GM18907 (cell line): Measurements from ENCODE around the gene MAD2L1BP.
A peak's percentile ranks its signal among the peaks of the same experiment; 100 is the strongest.
"Not testable (repeated sequence)": the region's sequence is repeated elsewhere in the genome, so short reads cannot be mapped to it uniquely, and the experiment has no call there.

Source experiments
- ATAC-seq: cut with Tn5 transposase; IDR thresholded peaks from one replicate; pipeline ENCODE4 v1.9.1; 2021; ENCODE audit warnings: mild to moderate bottlenecking, moderate library complexity; ENCODE audit not compliant: unreplicated experiment

The MAD2L1BP gene

DNA sequence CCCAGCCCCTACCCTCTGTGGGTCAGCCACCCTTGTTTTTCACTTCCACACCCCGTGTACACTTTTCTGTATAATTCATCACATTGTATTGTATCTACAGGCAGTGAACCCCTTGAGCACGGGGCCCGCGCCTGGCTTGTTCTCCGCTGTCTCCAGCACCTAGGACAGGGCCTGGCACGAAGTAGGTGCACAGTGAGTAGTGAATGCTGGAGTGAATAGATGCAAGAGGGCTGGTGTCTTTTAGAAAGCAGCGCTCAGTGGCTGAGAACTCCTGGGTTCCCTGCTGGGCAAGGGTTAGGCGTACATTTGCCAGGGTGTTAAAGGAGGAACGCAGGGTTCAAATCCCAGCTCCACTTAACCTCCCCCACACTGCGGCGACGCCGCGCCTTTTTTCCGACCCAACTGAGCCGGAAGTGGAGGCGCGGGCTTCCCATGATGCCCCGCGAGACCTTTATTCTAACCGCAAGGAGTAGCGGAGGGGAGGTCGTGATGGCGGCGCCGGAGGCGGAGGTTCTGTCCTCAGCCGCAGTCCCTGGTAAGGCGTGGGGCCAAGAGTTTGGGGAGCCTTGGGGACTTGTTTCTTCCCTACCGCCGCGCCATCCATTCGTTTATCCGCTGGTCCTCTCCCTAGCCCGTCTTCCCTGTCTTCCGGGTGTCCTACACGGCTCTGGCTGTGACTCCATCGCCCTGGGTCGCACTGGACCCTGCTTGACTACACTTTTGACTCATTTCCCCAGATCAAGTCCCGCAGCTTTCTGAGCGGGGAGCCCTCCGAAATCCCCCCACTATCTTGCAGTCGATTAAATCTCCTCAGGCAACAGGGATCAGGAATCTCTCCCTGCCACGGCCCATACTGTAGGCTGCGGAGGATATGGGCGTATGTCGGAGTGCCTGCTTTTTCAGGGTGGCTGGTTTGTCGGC is at the start of gene MAD2L1BP:
TSS of gene MAD2L1BP (plus strand) at position 454 of the 921 bp plus-strand sequence. CDS start at position 490, 36 bp downstream.
- peak; percentile 68 for ATAC-seq

DNA sequence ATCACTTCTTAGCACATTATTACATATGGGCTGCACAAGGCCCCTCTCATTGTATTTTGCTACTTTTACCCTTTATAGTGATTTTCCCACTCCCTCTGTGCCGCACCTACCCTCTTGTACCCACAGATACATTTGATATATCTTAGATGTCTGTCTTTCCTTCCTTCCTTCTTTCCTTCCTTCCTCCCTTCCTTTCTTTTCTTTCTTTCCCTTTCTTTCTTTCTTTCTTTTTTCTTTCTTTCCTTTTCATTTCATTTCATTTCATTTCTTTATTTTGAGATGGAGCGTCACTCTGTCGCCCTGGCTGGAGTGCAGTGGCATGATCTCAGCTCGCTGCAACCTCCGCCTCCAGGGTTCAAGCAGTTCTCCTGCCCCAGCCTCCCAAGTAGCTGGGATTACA is 47.4 kb upstream of the MAD2L1BP start:
- ATAC-seq, result no peak

- not testable (repeated sequence) for ATAC-seq
Observed at GRCh38 chr6:43589564-43589963, 46.1 kb upstream of the MAD2L1BP start.

DNA sequence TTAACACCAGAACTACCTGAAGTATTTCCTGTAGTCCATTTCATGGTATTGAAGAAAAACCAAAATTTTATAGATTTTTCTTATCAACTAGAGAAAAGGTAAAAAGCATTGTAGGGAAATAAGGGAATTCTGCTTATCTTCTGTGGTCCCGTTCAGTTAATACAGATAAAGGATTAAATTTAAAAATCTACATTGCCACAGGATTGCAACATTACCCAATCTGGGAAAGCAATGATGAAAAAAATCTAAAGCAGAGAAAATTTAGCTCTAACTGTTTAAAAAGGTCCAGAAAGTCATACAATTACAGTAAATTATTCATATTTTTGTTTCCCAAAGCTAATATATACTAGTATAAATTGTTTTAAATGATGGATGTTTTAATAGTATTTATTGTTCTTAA is 41.7 kb upstream of the MAD2L1BP start:
- no peak for ATAC-seq

DNA sequence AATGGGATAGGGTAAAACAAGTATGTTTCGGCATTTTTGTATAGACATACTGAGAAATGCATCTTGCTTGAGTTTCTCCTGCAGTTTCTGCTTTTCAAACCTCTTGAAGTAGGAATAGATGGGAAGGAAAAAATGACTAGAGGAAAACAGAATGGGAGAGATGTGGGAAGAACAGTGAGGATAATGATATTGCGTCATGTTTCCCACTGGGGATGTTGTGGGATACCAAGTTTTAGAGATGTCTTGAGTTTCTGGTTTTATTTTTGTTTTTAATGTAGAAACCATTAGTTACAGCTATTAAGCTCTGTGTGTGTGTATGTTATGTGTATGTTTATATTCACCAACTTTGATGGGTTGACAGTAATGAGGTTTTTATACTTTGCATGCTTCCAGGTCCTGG is 35.0 kb upstream of the MAD2L1BP start:
- no peak for ATAC-seq

DNA sequence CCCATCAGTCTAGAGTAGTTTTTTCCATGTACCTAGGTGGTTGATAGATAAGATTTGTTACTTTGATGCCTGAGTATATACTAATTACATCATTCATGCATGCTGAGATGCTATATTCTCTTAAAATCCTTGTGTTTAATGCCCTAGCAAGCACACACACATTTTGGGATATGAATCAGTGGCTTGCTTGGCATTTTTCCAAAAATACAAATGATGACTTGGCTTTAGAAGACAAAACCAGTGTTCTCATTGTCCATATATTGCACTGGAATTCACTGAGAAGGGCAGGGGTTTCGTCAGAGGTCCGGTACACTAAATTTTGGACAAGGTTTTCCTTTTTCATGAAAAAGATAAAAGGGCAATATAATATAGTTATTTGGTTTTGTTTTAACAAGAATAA is 31.5 kb upstream of the MAD2L1BP start:
- no peak for ATAC-seq

- ATAC-seq, result no peak
Observed at GRCh38 chr6:43606019-43606418, 29.6 kb upstream of the MAD2L1BP start.

DNA sequence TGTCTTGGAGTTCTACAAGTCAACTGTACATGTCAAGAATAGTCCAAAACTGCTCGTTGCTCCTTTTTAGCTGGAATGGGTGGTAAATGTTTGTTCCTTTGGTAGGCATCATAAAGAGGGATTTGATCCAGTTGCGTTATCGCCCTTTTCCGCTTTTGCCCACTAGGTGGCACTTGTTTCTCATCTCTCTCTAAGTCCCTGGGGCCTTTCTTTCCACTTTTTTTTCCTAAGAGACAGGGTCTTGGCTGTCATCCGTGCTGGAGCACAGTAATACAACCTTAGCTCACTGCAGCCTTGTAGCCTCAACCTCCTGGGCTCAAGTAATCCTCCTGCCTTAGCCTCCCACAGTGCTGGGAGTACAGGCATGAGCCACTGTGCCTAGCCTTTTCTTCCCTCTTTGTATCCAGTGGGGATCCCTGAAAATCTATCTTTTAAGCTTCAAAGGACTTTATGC is 27.3 kb upstream of the MAD2L1BP start:
- ATAC-seq, result no peak

DNA sequence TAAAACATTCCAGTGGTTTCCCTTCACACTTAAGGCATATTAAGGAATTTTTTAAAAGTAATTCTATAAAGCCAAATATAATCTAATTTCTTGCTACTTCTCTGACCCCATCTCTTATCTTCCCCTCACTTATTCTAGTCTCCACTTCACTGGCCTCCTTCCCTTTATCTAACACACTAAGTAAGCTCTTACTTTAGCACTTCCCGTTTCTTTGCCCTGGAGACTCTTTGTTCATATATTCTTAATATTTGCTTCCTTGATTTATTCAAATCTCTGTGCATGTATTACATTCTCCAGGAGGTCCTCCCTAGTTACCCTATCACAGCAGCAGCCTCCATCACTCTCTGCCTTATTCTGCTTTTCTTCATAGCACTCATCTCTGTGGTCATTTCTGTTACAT is 26.8 kb upstream of the MAD2L1BP start:
- no peak for ATAC-seq

DNA sequence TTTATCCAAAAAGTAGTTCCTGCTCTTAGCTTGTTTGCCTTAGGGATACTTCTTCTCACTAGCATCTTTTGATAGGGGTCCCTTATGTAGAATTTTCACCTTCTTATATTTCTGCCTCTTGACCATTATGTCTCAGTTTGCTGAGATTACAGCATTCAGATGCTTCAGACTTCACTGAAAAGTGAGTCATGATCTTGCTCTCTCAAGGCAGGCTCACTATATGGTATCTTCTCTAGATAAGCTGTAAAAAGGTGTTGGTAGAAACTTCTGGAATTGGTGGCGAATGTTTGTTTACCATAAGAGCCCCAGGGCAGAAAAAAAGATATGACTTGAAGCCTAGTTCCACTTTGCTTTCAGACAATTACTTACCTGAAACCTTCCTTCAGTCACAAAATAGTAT is 26.2 kb upstream of the MAD2L1BP start:
- no peak for ATAC-seq

GRCh38 chr6:43610431-43610830 is 25.2 kb upstream of the MAD2L1BP start:
- ATAC-seq, result no peak

DNA sequence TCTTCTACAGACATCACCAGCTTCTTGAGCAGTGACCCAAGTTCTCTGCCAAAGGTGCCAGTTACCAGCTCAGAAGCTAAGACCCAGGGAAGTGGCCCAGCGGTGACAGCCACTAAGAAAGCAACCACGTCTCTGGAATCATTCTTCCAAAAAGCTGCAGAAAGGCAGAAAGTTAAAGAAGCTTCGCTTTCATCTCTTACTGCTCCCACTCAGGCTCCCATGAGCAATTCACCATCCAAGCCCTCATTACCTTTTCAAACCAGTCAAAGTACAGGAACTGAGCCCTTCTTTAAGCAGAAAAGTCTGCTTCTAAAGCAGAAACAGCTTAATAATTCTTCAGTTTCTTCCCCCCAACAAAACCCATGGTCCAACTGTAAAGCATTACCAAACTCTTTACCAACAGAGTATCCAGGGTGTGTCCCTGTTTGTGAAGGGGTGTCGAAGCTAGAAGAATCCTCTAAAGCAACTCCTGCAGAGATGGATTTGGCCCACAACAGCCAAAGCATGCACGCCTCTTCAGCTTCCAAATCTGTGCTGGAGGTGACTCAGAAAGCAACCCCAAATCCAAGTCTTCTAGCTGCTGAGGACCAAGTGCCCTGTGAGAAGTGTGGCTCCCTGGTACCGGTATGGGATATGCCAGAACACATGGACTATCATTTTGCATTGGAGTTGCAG is 21.8 kb upstream of the MAD2L1BP start:
- ATAC-seq, result no peak

DNA sequence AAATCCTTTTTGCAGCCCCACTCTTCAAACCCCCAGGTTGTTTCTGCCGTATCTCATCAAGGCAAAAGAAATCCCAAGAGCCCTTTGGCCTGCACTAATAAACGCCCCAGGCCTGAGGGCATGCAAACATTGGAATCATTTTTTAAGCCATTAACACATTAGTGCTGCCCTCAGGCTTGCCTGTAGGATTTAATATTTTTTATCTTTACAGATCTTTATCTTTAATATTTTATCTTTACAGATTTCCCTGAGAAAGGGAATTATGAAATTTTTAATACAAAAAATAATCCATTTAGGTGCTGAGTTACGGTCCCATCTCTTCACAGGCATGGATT is 21.3 kb upstream of the MAD2L1BP start:
- ATAC-seq, result no peak

GRCh38 chr6:43616725-43617472 is 18.7 kb upstream of the MAD2L1BP start:
- ATAC-seq, result no peak

- ATAC-seq, result no peak
Observed at GRCh38 chr6:43621078-43621835, 14.4 kb upstream of the MAD2L1BP start.

GRCh38 chr6:43621836-43622180 is 13.8 kb upstream of the MAD2L1BP start:
- no peak for ATAC-seq

GRCh38 chr6:43622541-43622940 is 13.1 kb upstream of the MAD2L1BP start:
- no peak for ATAC-seq

DNA sequence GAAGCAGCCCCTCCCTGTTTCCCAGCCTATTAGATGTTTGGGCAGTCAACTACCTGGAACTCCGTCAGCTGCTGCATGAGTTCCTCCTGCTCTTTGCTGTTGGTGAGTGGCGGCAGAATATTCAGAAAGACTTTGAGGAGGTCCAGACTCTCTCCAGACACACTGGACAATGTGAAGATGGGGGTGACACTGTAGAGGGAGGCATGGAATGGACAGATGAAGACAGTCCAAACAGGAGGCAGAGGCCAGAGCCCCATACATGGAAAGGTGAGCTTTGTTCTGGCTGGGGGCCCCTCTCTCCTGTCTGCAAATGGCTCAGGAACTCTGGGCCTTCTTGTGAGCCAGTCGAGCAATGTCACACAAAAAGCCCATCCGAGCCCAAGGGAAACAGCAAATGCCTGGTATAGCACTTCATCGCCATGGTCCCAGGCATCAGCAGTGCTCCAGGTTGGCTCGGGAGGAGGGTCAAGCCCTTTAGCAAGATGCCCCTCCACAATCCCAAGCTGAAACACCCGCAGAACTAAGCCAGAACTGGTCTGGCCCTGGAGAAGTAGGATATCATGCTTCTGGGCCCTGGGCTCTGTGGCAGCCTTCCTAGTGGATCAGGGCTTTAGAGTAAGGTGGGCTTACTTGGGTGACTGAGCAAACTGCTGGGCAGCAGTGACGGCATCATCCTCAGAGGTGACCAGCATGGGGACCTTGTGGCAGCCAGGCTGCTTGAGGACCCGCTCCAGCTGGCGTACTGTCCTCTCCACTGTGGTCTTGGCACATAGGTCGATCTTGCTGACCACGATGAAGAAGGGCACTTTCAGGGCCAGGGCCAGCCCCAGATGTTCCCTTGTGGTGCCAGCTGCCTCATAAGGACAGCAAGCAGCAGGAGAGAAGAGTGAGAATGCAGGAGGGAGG is 11.5 kb upstream of the MAD2L1BP start:
- ATAC-seq, result no peak

DNA sequence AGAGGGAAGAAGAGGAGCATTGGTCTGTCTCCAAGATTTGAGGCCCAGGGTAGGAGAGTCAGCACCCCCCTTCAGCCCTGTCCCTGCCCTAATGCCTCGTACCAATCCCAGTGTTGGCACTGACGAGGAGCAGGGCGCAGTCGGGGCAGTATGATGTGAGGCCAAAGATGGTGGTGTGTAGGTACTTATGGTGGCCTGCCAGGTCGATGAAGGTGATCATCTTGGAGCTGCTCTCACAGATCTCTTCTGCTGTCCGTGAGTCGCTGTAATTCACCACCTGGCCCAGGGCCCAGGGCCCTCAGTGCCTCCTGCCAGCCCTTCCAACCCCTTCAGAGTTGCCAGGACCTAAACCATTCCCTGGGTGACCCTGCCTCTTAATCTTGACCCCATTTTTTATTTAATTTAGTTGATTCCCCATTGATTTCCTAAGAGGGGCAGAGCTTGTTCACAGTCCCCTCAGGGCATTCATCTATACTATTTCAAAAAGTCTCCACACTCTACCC is 10.8 kb upstream of the MAD2L1BP start:
- ATAC-seq, result no peak
